K562 (cell line): ENCODE data around the gene DCST1. TPM values are rescaled to one million over a fixed set of nuclear protein-coding genes. Genes with fewer than 3 reads are reported as not detected.
A peak's percentile ranks its signal among the peaks of the same experiment; 100 is the strongest.

Experiments used
- FOXK2 ChIP-seq, 2 experiments: fragments of 450-650 bp; IDR thresholded peaks in 1 of 2; conservative IDR thresholded peaks in 1 of 2; 2 replicates each; pipeline ENCODE4 v1.6.1; 2016; ENCODE audit warnings: low read depth in 2 of 2, mild to moderate bottlenecking in 1 of 2
- HIVEP1 ChIP-seq: fragments of 250-450 bp; sonication (Bioruptor Pico); IDR thresholded peaks from 2 replicates; pipeline ENCODE4 v1.4.0; 2020; ENCODE audit warnings: mild to moderate bottlenecking
- HSF4 ChIP-seq: fragments of 250-450 bp; sonication (Bioruptor Pico); IDR thresholded peaks from 2 replicates; pipeline ENCODE4 v2.1.2; 2022; ENCODE audit warnings: mild to moderate bottlenecking, moderate library complexity, borderline replicate concordance
- MBD1 ChIP-seq: fragments of 250-450 bp; sonication (Bioruptor Pico); IDR thresholded peaks from 2 replicates; pipeline ENCODE4 v1.8.0; 2022; ENCODE audit warnings: inconsistent platforms
- POU5F1 ChIP-seq: fragments of 150-350 bp; IDR thresholded peaks from 2 replicates; pipeline ENCODE4 v1.6.1; 2014; ENCODE audit warnings: borderline replicate concordance, low read length, low read depth, mild to moderate bottlenecking; ENCODE audit not compliant: partially characterized antibody
- SAFB ChIP-seq: fragments of 200-400 bp; formaldehyde crosslinking; IDR thresholded peaks from 2 replicates; pipeline ENCODE4 v1.6.1; 2017; ENCODE audit warnings: low read depth, low read length, borderline replicate concordance
- STAG1 ChIP-seq: sonication (generic); formaldehyde crosslinking; IDR thresholded peaks from 2 replicates; pipeline ENCODE4 v1.5.0; 2020; ENCODE audit warnings: missing genetic modification reagents, borderline replicate concordance
- THAP7 ChIP-seq: fragments of 250-450 bp; sonication (Bioruptor Pico); IDR thresholded peaks from 2 replicates; pipeline ENCODE4 v1.5.0; 2021
- TSC22D4 ChIP-seq: fragments of 450-650 bp; IDR thresholded peaks from 2 replicates; pipeline ENCODE4 v1.6.1; 2016; ENCODE audit warnings: missing genetic modification characterization, missing biosample characterization, control low read depth
- UBTF ChIP-seq, 2 experiments: IDR thresholded peaks; 2 replicates each; pipeline ENCODE4 v1.6.1; 2012; ENCODE audit warnings: improper control_type of control experiment in 2 of 2, low read depth in 2 of 2, low read length in 2 of 2, borderline replicate concordance in 1 of 2
- ZBTB40 ChIP-seq, 2 experiments: fragments of 450-650 bp in 1 of 2; sonication (generic) in 1 of 2; formaldehyde crosslinking in 1 of 2; IDR thresholded peaks; 2 replicates each; pipeline versions ENCODE4 v1.7.1 to v1.9.0; 2016 to 2022; ENCODE audit warnings: inconsistent platforms in 1 of 2, mild to moderate bottlenecking in 1 of 2, missing genetic modification reagents in 1 of 2
- ZNF780A ChIP-seq: fragments of 250-450 bp; sonication (Bioruptor Pico); IDR thresholded peaks from 2 replicates; pipeline ENCODE4 v1.5.0; 2021; ENCODE audit warnings: mild to moderate bottlenecking
- polyA plus RNA-seq, 8 experiments: library from polyadenylated mRNA; depleted of rRNA in 4 of 8; stranded (reverse) in 5 of 8; unstranded in 3 of 8; fragments of >200 nt; fragmentation: Nextera tagmentation in 2 of 8; fragmentation: Illumina TruSeq in 1 of 8; extraction: Ambion mirVana in 2 of 8; extraction: Trizol in 1 of 8; gene quantifications; 2 replicates each; pipeline versions ENCODE4 v1.2.1 to v1.2.3, GENCODE V29; 2011 to 2014; ENCODE audit warnings: inconsistent platforms in 1 of 8, missing spikeins in 1 of 8
- total RNA-seq, 7 experiments: library from RNA; depleted of rRNA in 6 of 7; stranded (reverse); fragments of >200 nt in 6 of 7; fragmentation: Illumina TruSeq in 2 of 7; extraction: Trizol in 2 of 7; gene quantifications; 2 replicates each; pipeline versions ENCODE4 v1.2.1 to v1.2.3, GENCODE V29; 2011 to 2021; ENCODE audit warnings: low replicate concordance in 1 of 7

Gene DCST1
- total and polyA plus RNA-seq, 9 of the 15 experiments (the other 6 are each of a cell fraction or from before 2014, with no cell fraction given), result not detected

GRCh38 chr1:155084722-155085503 lies 51.3 kb downstream of the DCST1 start (continued):
- no peak for TF ChIP-seq HSF4 (CRISPR knock-in tag)
- no peak for TF ChIP-seq MBD1 (CRISPR knock-in tag)
- no peak for TF ChIP-seq SAFB
- TF ChIP-seq ZBTB40 (IDR thresholded peaks at IDR 0.05), result peak; percentile 28
- no peak for TF ChIP-seq ZBTB40 (CRISPR knock-in tag; IDR thresholded peaks at IDR 0.05)
- TF ChIP-seq UBTF (IDR thresholded peaks at IDR 0.05; ENCODE audit: borderline replicate concordance in 1 of 2, low read depth in 2 of 2, low read length in 2 of 2), result peak; percentile 47 to 90; a peak in 2 of 4 replicates
- TF ChIP-seq TSC22D4 (tag), result no peak
- no peak for TF ChIP-seq POU5F1
- no peak for TF ChIP-seq ZNF780A (CRISPR knock-in tag)
- no peak for TF ChIP-seq HIVEP1
- TF ChIP-seq STAG1 (CRISPR knock-in tag), result peak; percentile 94
- peak; percentile 51 to 61; a peak in 2 of 4 replicates for TF ChIP-seq FOXK2 (conservative IDR thresholded peaks at IDR 0.05 in 1 of 2, IDR thresholded peaks at IDR 0.05 in 1 of 2; ENCODE audit: low read depth in 2 of 2)
- TF ChIP-seq THAP7 (CRISPR knock-in tag), result peak; percentile 60; the same call in 1 of the 2 replicates
